SK-N-SH (cell line): ENCODE data around the gene GRIK1. TPM values are rescaled to one million over a fixed set of nuclear protein-coding genes. Genes with fewer than 3 reads are reported as not detected.

Experiments used
- CTCF ChIA-PET: fragments of 300-600, 350-600 bp; formaldehyde crosslinking; extraction: SDS; loops from one replicate; lab custom pipeline; 2021; lab: Yijun Ruan, JAX
- POLR2A ChIA-PET: fragments of 350-600 bp; sonication (Branson Sonifier 250); formaldehyde crosslinking; extraction: SDS; loops from one replicate; lab custom pipeline; 2020; ENCODE audit warnings: antibody characterized with exemption, inconsistent platforms; lab: Yijun Ruan, JAX
- DNase-seq: peaks from one replicate; pipeline ENCODE4 v3.0.0; 2012
- H2AFZ ChIP-seq: fragments of 200-600 bp; sonication (generic); 2 replicates; pipeline ENCODE4 v1.8.1; 2016; ENCODE audit warnings: antibody characterized with exemption, mild to moderate bottlenecking, low read depth
- H3F3A ChIP-seq: fragments of 200-600 bp; sonication (generic); replicated peaks from 2 replicates; pipeline ENCODE3; 2016; ENCODE audit warnings: antibody characterized with exemption, mild to moderate bottlenecking; ENCODE audit not compliant: insufficient read depth
- H3K27ac ChIP-seq, 2 experiments: fragments of 200-500 bp in 1 of 2; fragments of 200-600 bp in 1 of 2; sonication (Bioruptor generic) in 1 of 2; sonication (generic), shearing (Covaris generic) in 1 of 2; 2 replicates each; pipeline versions ENCODE4 v1.5.1 to v1.6.1; 2014 to 2016; ENCODE audit warnings: low read depth in 2 of 2, inconsistent platforms in 1 of 2, low read length in 1 of 2, mild to moderate bottlenecking in 1 of 2, mixed read lengths in 1 of 2
- H3K27me3 ChIP-seq: fragments of 200-600 bp; sonication (generic), shearing (Covaris generic); 2 replicates; pipeline ENCODE4 v1.6.1; 2016; ENCODE audit warnings: mixed run types; ENCODE audit not compliant: insufficient read depth
- H3K36me3 ChIP-seq, 2 experiments: fragments of 200-500 bp in 1 of 2; fragments of 200-600 bp in 1 of 2; sonication (Bioruptor generic) in 1 of 2; sonication (generic) in 1 of 2; replicated peaks in 1 of 2; 2 replicates each; pipeline versions ENCODE3 to v1.5.1; 2014 to 2016; ENCODE audit warnings: low read length in 1 of 2, mild to moderate bottlenecking in 1 of 2; ENCODE audit not compliant: insufficient read depth in 2 of 2, control insufficient read depth in 1 of 2
- H3K4me1 ChIP-seq, 2 experiments: fragments of 200-500 bp in 1 of 2; fragments of 200-600 bp in 1 of 2; sonication (Bioruptor generic) in 1 of 2; sonication (generic), shearing (Covaris generic) in 1 of 2; 2 replicates each; pipeline versions ENCODE4 v1.5.1 to v1.6.1; 2014 to 2016; ENCODE audit warnings: low read depth in 1 of 2, low read length in 1 of 2, mixed run types in 1 of 2; ENCODE audit not compliant: insufficient read depth in 2 of 2, control insufficient read depth in 1 of 2
- H3K4me2 ChIP-seq: fragments of 200-600 bp; sonication (generic), shearing (Covaris generic); 2 replicates; pipeline ENCODE4 v1.6.1; 2017; ENCODE audit warnings: mixed run types
- H3K4me3 ChIP-seq, 2 experiments: fragments of 200-500 bp in 1 of 2; fragments of 200-600 bp in 1 of 2; sonication (Bioruptor generic) in 1 of 2; sonication (generic), shearing (Covaris generic) in 1 of 2; 2 replicates each; pipeline versions ENCODE4 v1.5.1 to v1.8.1; 2014 to 2016; ENCODE audit warnings: low read depth in 2 of 2, inconsistent platforms in 1 of 2, low read length in 1 of 2, mild to moderate bottlenecking in 1 of 2, mixed read lengths in 1 of 2, moderate library complexity in 1 of 2
- H3K79me2 ChIP-seq: fragments of 200-600 bp; sonication (generic); 2 replicates; pipeline ENCODE4 v1.8.1; 2017; ENCODE audit warnings: mild to moderate bottlenecking; ENCODE audit not compliant: insufficient read depth
- H3K9ac ChIP-seq: fragments of 200-600 bp; sonication (generic); 2 replicates; pipeline ENCODE4 v1.6.1; 2017; ENCODE audit warnings: mixed run types
- H3K9me2 ChIP-seq: fragments of 200-600 bp; sonication (generic); 2 replicates; pipeline ENCODE4 v1.6.1; 2017; ENCODE audit warnings: mixed run types
- H3K9me3 ChIP-seq: fragments of 200-600 bp; sonication (generic); 2 replicates; pipeline ENCODE4 v1.6.1; 2017; ENCODE audit warnings: mixed run types, mild to moderate bottlenecking, moderate library complexity
- H4K20me1 ChIP-seq: fragments of 200-600 bp; sonication (generic); 2 replicates; pipeline ENCODE4 v1.6.1; 2017; ENCODE audit warnings: mild to moderate bottlenecking, mixed run types; ENCODE audit not compliant: insufficient read depth
- CTCF ChIP-seq: fragments of 200-600 bp; sonication (generic); IDR thresholded peaks from 2 replicates; pipeline ENCODE4 v1.6.1; 2017; ENCODE audit warnings: antibody characterized with exemption, mild to moderate bottlenecking, moderate library complexity
- EP300 ChIP-seq, 2 experiments: IDR thresholded peaks; 2 replicates each; pipeline versions ENCODE4 v1.4.0 to v1.6.1; 2012; ENCODE audit warnings: borderline replicate concordance in 1 of 2, low read depth in 1 of 2, low read length in 1 of 2
- EZH2phosphoT487 ChIP-seq: fragments of 200-600 bp; sonication (generic); IDR thresholded peaks from 2 replicates; pipeline ENCODE4 v1.6.1; 2017; ENCODE audit warnings: low read depth, mixed run types, mild to moderate bottlenecking, antibody characterized with exemption, moderate library complexity, borderline replicate concordance
- FOSL2 ChIP-seq: IDR thresholded peaks from 2 replicates; pipeline ENCODE4 v1.4.0; 2012; ENCODE audit warnings: low read depth, mild to moderate bottlenecking, moderate library complexity, borderline replicate concordance
- IRF3 ChIP-seq: fragments of 150-350 bp; IDR thresholded peaks from 2 replicates; pipeline ENCODE4 v1.6.1; 2016; ENCODE audit warnings: mild to moderate bottlenecking, low read depth, low read length
- NFIC ChIP-seq: IDR thresholded peaks from 2 replicates; pipeline ENCODE4 v1.4.0; 2012; ENCODE audit warnings: borderline replicate concordance
- PBX3 ChIP-seq: IDR thresholded peaks from 2 replicates; pipeline ENCODE4; 2012
- RAD21 ChIP-seq: IDR thresholded peaks from 2 replicates; pipeline ENCODE4 v1.6.1; 2012; ENCODE audit warnings: mild to moderate bottlenecking, low read length
- RXRA ChIP-seq: IDR thresholded peaks from 2 replicates; pipeline ENCODE4 v1.4.0; 2012; ENCODE audit warnings: low read depth, mild to moderate bottlenecking, borderline replicate concordance
- SMC3 ChIP-seq: IDR thresholded peaks from 2 replicates; pipeline ENCODE4 v1.6.1; 2012; ENCODE audit warnings: low read depth, low read length, improper control_type of control experiment
- TCF12 ChIP-seq: IDR thresholded peaks from 2 replicates; pipeline ENCODE4 v1.4.0; 2012
- USF2 ChIP-seq: fragments of 150-350 bp; IDR thresholded peaks from 2 replicates; pipeline ENCODE4 v1.6.1; 2017; ENCODE audit warnings: antibody characterized with exemption, low read length, low read depth, borderline replicate concordance
- WGBS: methylation state at CpG from one replicate; pipeline ENCODE4 v1.1.6; 2017; ENCODE audit warnings: low lambda C conversion rate; 5-methylcytosine and 5-hydroxymethylcytosine counted together
- polyA plus RNA-seq, 3 experiments: library from polyadenylated mRNA; depleted of rRNA; stranded (reverse); fragments of >200 nt; gene quantifications; 2 replicates each; pipeline ENCODE4 v1.2.3, GENCODE V29; 2012

The GRIK1 gene
- polyA plus RNA-seq, 1 of the 3 experiments (the other 2 are of a cell fraction): not detected

GRCh38 chr21:29810871-29811270 lies 128.9 kb downstream of the GRIK1 start:
- Histone ChIP-seq H3F3A (no peaks in the 10 kb centered on the region), H3K27me3 (0 out of 2 replicates have a peak, but pooled peaks cover 6% of the 10 kb centered on the region), H3K27ac (no peak overlapping the region), H3K79me2 (no peaks in the 10 kb centered on the region), H3K9ac (no peak overlapping the region), H3K9me2 (no peaks in the 10 kb centered on the region), H3K36me3 (no peaks in the 10 kb centered on the region), H3K4me1 (no peaks in the 10 kb centered on the region), H2AFZ (no peak overlapping the region), H4K20me1 (no peaks in the 10 kb centered on the region), H3K4me3 (no peak overlapping the region), H3K4me2 (no peak overlapping the region; the same call in 1 of the 2 replicates), H3K9me3 (no peaks in the 10 kb centered on the region)
- ChIA-PET CTCF (interaction anchor here (1.3 kb wide), 1 partner anchor 9 kb away, joined by 3 read pairs; no protein-coding TSS in a partner anchor), POLR2A (no interaction called here)
- 0% methylated on average over 4 of the region's 4 CpGs for WGBS
- DNase-seq: no peak
- TF ChIP-seq TCF12: no peak
- TF ChIP-seq SMC3: no peak
- no peak for TF ChIP-seq USF2
- TF ChIP-seq CTCF: no peak
- TF ChIP-seq IRF3: no peak
- no peak for TF ChIP-seq FOSL2
- no peak for TF ChIP-seq RAD21

GRCh38 chr21:29808153-29808552 lies 131.6 kb downstream of the GRIK1 start:
- Histone ChIP-seq H3F3A (no peaks in the 10 kb centered on the region), H3K79me2 (no peaks in the 10 kb centered on the region), H3K27ac (no peak overlapping the region), H3K9ac (no peak overlapping the region), H4K20me1 (no peaks in the 10 kb centered on the region), H3K9me2 (no peaks in the 10 kb centered on the region)
- POLR2A ChIA-PET: no interaction called here
- DNase-seq: no peak
- CTCF ChIA-PET: no interaction called here
- TF ChIP-seq FOSL2: no peak
- TF ChIP-seq RXRA: no peak
- TF ChIP-seq USF2: no peak
- TF ChIP-seq EP300 (IDR thresholded peaks at IDR 0.05; ENCODE audit: borderline replicate concordance in 1 of 2, low read depth in 1 of 2, low read length in 1 of 2): no peak
- TF ChIP-seq PBX3: no peak
- no peak for TF ChIP-seq EZH2phosphoT487
- TF ChIP-seq NFIC: no peak
- TF ChIP-seq CTCF: no peak
- no peak for TF ChIP-seq TCF12
- TF ChIP-seq, all 33 proteins: peak for 0
- Histone ChIP-seq H3K4me3 (no peak overlapping the region), H2AFZ (no peak overlapping the region), H3K4me2 (no peak overlapping the region), H3K9me3 (no peaks in the 10 kb centered on the region), H3K4me1 (no peaks in the 10 kb centered on the region), H3K36me3 (no peaks in the 10 kb centered on the region), H3K27me3 (peaks cover 11% of the 10 kb centered on the region; the same call in 1 of the 2 replicates)
- WGBS: 0% methylated on average over 2 of the region's 2 CpGs
